Stimulated activated CD4-positive, alpha-beta T cell treated with anti-CD3 and anti-CD28 coated beads, Interleukin-12 subunit alpha, Interleukin-12 subunit beta, amount 100 ng/mL, for 24 hours (primary cell): ENCODE results near the gene HCN2.

Experiments
- DNase-seq, 2 experiments: peaks; one replicate each; pipeline ENCODE4 v3.0.0-alpha.2; 2020; ENCODE audit warnings: low read depth in 2 of 2

Gene HCN2

GRCh38 chr19:589693-590395 is at the start of gene HCN2:
HCN2 (plus strand) TSS chr19:589881; CDS start chr19:589946, 65 bp downstream.
- no peak for DNase-seq

DNA sequence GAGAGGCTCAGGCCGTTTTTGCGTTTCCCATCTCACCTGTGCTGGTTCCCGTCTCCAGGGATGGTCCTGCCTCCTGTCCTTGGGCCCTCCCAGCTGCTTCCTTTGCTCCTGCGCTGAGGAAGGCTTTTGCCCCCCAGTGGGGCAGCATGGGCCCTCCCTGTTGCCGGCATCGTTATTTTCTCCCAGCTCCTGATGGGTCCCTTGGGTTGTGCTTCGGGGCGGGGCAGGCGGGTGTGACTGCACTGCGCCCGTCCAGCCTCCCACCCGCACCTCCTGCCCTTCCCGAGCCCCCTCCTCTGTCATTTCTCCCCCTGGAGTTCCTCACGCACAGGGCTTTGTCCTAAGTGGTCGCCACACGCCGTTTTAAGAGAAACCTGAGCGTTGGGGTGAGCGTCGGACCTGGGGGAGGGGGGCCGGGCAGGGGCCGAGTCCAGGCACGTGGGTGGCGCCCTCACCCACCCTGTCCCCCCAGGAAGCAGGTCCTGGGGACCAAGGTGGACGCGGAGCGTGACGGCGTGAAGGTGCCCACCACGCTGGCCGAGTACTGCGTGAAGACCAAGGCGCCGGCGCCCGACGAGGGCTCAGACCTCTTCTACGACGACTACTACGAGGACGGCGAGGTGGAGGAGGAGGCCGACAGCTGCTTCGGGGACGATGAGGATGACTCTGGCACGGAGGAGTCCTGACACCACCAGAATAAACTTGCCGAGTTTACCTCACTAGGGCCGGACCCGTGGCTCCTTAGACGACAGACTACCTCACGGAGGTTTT is 48.6 kb upstream of the HCN2 start:
- no peak for DNase-seq

DNA sequence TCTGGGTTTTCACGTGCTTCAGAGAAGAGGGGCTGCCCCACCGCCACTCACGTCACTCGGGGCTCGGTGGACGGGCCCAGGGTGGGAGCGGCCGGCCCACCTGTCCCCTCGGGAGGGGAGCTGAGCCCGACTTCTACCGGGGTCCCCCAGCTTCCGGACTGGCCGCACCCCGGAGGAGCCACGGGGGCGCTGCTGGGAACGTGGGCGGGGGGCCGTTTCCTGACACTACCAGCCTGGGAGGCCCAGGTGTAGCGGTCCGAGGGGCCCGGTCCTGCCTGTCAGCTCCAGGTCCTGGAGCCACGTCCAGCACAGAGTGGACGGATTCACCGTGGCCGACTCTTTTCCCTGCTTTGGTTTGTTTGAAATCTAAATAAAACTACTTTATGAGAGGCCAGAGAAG is 48.0 kb upstream of the HCN2 start:
- DNase-seq: no peak

DNA sequence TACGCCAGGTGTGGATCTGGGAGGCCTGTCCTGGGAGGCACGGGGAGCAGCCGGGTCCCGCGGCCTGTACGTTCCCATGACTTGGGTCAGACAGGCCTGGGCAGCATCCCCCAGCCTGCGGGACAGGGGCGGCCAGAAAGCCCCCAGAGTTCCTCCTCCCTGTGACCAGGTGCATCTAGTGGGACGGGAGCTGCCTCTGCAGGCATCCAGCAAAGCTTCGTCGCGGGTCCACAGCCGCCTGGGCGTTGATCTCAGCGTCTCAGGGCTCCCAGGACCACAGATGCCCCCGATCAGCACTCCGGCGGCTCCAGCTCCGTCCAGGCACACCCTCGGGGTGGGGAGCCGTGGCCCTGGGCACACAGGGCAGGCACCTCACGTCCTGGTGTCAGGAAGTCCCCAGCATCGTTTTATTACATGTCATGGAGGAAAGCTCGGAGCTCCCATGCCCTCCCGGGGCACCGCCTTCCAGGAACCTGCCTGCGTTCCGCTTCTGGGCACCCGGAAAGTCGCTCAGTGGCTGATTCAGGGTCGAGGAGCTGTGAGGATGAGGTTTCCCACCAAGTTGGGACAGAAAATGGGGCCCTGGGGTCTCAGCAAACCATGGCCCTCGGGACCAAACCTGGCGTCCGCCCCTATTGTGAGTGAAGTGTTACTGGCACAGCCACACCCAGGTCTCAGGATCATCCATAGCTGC is 47.4 kb upstream of the HCN2 start:
- no peak for DNase-seq

DNA sequence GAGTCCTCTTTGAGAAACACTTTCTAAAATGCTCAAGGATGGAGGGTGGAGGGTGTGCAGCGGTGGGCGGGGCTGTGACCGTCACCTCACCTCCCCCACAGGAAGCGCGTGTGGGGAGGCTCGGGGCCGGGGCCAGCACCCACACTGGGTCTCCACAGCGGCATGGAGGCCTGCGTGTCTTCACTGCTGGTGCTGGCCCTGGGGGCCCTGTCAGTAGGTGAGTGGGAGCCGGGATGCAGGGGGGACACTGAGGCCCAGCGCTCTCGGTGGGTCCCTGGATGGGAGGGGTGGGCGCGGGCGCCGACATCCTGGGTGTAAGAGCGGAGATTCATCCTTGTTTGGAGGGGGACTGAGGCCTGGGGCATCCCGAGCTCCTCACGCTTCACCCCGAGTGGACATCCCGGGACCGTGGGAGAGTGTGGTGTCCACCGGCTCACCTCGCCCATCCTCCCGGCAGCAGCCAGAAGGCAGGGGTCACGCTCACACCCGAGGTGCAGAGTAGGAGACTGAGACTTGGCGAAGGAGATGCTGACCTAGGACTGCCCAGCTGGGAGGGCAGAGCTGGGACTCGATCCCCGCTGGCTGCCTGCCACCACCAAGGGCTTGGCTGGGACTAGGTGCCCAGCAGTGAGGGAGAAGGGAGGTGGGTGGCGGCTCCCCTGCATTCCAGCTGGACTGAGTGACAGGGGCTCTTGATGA is 45.6 kb upstream of the HCN2 start, which contains the start of gene GZMM:
GZMM (plus strand) TSS at position 144 of the 699 bp plus-strand sequence; CDS start at position 163, 19 bp downstream.
- peak; percentile 45 to 56 for DNase-seq

GRCh38 chr19:547117-547516 is 42.6 kb upstream of the HCN2 start:
- no peak for DNase-seq

DNA sequence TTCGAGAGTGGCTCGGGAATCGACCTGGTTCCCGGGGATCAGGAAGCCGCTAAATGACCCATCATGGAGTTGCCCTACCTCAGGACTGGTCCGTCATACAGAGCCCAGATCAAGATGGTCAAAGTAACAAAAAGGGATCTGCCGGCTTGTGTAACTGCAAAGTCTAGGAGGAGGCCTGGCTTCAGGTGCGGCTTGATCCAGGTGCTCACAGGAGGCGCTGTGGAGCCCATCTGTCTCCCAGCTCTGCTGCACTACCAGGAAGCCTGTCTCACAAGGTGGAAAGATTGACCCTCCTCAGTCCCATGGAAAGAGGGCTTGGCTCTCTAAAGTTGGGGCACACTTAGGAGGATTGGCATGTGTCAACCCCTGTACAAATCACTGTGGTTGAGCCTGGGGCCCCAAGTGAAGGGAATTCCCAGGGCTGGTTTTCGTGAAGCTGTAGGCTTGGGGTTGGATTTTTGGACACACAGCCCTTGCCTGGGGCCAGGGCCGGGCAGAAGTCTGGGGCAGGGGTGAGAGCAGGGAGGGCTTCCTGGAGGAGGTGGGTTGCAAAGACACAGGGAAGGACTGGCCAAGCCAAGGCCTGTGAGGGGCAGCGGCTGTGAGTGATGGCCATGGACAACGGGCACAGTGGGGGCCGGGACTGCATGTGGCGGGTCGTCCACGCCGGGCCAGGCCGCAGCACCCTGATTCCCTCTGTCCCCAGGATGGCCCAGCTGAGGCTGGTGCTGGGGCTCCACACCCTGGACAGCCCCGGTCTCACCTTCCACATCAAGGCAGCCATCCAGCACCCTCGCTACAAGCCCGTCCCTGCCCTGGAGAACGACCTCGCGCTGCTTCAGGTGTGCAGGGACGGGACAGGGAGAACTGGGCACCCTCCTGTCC is 41.6 kb upstream of the HCN2 start:
- no peak for DNase-seq

DNA sequence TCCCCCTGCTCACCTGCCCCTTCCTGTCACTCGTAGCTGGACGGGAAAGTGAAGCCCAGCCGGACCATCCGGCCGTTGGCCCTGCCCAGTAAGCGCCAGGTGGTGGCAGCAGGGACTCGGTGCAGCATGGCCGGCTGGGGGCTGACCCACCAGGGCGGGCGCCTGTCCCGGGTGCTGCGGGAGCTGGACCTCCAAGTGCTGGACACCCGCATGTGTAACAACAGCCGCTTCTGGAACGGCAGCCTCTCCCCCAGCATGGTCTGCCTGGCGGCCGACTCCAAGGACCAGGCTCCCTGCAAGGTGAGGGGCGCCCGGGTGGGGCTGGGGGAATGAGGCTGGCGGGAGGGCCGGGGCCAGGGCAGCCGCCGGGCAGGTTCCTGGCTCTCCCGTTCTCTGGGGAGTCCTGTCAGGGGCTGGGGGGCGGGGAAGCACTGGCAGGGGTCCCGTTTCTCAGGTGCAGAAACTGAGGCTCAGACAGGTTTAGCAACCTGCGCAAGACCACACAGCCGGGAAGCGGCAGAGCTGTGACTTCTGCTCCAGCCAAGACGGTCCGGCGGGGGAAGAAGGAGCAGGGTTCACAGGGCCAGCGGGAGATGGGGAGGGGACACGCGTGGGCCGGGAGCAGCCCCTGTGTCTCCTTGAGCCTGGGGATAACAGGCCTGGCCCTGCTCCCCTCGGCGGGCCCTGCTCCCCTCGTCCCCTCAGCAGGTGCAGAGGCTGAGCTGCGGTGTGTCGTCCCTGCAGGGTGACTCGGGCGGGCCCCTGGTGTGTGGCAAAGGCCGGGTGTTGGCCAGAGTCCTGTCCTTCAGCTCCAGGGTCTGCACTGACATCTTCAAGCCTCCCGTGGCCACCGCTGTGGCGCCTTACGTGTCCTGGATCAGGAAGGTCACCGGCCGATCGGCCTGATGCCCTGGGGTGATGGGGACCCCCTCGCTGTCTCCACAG is 40.5 kb upstream of the HCN2 start:
- no peak for DNase-seq

DNA sequence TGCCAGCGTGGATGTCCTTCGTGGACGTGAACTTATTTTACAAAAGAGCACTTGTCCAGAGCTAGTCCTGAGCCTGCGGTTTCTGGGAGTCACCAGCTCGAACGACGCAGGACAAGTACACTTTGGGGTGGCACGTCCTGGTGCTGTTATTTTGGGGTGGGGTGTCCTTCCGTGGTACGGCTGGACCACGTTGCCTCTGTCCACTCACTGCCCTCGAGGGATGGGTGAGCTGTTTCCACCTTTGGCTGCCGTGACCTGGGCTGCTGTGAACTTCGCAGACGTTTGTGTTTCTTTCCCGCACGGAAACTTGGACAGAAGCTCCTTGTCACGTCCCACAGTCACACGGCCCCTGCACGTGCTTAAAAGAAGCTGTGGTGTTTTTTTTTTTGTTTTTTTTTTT is 34.9 kb upstream of the HCN2 start:
- DNase-seq: no peak

DNA sequence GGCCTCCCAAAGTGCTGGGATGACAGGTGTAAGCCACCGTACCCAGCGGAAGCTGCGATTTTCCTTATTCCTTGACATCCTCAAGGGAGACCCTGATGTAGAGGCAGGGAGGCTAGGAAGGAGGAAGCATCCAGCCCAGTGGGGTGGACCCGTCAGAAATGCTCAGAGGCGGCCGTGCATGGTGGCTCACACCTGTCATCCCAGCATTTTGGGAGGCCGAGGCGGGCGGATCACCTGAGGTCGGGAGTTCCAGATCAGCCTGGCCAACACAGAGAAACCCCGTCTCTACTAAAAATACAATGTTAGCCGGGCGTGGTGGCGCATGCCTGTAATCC is 34.2 kb upstream of the HCN2 start:
- DNase-seq: no peak

DNA sequence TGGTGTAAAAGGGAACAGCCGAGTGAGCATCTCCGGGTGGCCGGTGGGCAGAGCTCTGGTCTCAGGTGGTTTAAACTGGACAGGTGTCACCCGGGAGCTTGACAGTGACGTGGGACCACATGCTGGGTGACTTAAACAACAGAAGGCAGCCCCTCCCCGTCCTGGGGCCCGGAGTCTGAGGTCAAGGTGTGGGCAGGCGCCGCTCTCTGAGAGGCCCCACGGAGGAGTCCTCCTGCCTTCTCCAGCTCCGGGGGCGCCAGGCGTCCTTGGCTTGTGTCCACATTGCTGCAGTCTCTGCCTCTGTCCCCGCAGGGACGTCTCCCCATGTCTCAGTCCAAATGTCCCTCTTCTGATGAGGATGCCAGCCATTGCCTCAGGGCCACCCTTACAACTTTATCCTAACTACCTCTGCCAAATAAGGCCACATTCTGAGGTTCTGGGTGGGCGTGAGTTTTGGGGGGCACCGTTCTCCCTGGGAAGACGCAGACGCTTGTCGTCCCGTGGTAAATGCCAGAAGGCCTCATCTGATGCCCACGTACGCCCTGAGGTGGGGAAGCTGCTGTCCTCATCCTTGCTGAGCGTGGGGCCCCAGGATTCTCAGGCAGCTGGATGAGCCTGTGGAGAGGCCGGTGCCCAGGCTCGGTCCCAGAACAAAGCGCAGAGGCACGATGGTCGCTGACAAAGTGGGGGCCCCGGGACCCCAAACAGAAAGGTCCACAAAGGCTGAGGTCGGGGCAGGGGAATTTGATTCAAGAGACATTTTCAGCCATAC is 32.9 kb upstream of the HCN2 start:
- no peak for DNase-seq

DNA sequence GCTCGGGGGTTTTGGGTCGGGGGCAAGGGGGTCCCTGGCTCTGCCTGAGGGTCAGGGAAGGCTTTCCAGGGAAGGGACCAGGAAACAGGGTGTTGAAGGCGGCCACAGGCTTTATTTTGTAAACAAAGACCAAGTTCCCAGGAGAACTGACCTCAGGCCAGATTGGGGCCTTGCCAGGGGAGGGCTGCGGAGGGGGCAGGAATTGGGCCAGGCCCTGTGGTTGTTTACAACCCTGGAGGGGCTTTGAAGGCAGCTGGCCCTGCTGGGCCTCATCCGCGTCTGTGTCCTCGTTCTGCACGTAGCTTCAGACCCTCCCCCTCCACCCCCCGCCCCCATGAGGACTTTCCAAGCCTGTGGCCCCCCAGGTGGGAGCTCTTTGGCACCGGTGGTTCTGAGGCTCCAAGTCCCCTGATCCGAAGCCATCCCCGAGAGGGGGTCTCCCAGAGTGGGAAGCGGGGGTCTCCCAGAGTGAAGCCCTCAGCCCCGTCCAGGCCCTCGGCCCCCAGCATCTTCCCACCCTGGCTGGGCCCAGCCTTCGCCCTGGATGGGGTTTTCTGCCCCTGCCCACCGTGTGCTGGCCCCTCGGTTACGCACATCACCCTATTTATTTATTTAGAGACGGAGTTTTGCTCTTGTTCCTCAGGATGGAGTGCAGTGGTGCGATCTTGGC is 30.8 kb upstream of the HCN2 start:
- DNase-seq: no peak

DNA sequence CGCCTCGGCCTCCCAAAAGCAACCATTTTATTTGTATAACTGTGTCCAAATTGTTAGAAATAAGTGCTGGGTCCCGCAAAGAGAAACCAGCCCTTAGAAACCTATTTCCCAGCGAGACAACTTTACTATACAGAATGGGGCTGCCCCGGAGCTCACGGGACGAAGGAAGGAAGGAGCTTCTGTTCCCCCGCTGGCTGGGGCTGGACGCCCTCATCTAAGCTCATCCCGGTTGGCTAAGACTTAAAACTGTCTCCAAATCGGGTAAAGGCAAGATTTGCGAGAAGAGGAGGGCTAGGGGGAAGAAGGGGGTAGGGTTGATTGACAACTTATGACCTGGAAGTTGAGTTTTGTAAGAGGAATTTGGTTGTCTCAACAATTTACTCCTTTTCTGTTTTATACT is 29.6 kb upstream of the HCN2 start:
- no peak for DNase-seq

GRCh38 chr19:566403-566802 is 23.3 kb upstream of the HCN2 start:
- no peak for DNase-seq

DNA sequence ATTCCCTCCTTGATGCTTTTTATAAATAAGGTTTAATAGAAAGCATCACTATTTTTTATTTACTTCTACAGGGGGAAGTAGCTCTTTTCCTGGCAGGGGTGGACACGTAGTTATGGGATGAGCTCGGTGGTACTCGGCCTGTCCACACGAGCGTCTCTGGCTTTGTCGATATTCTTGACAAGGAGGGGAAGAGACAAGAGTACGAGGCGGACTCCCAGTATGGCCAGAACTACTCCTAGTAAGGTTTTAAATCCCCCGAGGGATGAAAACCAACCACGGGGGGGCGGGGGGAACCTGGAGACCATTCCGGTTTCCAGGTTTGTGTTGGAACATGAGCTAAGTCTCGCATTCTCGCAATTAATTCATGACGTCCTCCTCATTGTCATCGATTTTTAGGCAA is 22.8 kb upstream of the HCN2 start:
- no peak for DNase-seq

GRCh38 chr19:567296-567900 is 22.3 kb upstream of the HCN2 start:
- no peak for DNase-seq

- no peak for DNase-seq
Measured at GRCh38 chr19:570251-570686, 19.4 kb upstream of the HCN2 start.

DNA sequence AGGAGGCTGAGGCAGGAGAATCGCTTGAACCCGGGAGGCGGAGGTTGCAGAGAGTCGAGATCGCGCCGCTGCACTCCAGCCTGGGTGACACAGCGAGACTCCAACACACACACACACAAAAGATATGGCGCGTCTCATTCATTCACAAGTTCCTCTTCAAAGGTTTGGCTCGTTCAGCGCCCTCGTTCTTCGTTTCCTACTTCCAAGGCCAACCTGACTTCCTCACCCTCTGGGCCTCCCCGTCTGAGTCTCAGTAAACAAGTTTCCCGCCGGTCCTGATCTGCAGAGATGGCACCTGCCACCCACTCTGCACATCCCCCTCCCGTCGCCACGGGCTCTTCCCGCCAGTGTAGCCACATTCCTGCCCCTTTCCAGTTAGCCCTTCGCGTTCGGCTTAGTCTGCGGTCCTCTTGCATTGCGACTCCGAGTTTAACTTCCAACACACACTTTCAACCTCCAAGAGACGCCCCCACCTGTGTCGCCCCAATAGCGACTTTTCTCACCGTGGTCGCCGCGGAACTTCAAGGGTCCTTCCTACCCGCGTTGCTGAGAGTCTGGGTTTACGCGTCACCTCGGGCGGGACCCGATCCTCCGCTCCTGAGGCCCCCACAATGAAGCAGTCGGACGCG is 18.6 kb upstream of the HCN2 start:
- peak in 1 of 2 experiments; percentile 28 for DNase-seq
